Activated CD4-positive, alpha-beta T cell treated with anti-CD3 and anti-CD28 coated beads, Interleukin-2, amount 50 U/mL, for 24 hours (primary cell): ENCODE results near the gene MRGPRG.
"Not testable (repeated sequence)": the region's sequence is repeated elsewhere in the genome, so short reads cannot be mapped to it uniquely, and the experiment has no call there.

ENCODE experiments used
- DNase-seq, 2 donors: peaks; one replicate each; pipeline ENCODE4 v3.0.0-alpha.2; 2020; ENCODE audit warnings: low read depth in 1 of 2, low spot score in 1 of 2

The MRGPRG gene

DNA sequence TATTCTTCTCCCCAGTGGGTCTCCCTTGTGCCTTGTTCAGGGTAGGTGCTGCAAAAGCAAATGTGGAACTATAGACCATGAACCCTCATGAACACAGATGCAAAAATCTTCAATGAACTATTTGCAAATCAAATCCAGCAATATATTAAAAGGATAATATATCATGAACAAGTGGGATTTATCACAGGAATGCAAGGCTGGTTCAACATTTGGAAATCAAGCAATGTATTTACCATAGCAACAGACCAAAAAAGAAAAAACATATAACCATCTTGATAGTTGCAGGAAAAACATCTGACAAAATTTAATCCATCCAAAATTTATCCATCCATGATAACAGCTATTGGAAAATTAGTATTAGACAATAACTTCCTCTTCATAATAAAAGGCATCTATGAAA lies 42.1 kb downstream of the MRGPRG start:
- DNase-seq = no peak

DNA sequence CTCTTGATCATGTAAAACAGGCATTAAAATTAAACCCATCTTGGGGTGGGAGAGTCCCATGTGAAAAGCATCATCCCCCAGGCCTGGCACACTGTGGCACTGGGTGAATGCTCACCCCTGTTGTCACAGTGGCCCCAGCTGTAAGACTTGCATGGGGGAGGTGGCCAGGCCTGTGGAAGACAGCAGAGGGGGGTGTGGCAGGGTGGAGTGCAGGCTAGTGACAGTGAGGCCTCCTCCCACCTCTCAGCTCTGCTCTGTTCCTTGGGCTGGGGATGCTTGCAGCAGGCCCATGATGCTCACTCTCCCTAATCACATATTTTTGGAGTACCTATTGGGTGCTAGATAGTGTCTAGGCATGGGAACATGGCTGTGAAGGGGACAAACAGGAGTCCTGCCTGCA lies 43.4 kb downstream of the MRGPRG start:
- no peak for DNase-seq

DNA sequence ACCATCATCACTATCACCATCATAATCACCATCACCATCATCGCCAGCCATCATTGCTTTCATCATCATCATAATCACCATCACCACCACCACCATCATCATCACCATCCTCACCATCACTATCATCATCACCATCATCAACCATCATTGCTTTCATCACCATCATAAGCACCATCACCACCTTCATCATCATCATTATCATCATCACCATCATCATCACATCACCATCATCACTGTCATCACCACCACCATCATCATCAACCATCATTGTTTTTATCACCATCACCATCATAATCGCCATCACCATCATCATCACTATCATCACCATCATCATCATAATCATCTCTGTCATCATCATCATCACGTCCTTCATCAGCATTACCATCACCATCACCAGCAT lies 44.2 kb downstream of the MRGPRG start:
- no peak for DNase-seq

DNA sequence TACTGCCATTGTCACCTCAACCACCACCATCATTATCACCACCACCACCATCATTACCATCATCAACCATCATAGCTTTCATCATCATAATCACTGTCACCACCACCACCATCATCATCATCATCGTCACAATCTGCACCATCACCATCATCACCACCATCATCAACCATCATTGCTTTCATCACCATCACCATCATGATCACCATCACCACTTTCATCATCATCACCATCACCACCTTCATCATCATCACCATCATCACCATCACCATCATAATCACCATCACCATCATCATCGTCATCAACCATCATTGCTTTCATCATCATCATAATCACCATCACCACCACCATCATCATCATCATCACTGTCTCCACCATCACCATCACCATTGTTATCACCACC lies 44.8 kb downstream of the MRGPRG start:
- no peak for DNase-seq

- DNase-seq = no peak
These were observed 46.6 kb downstream of the MRGPRG start for GRCh38 chr11:3171931-3172560.

DNA sequence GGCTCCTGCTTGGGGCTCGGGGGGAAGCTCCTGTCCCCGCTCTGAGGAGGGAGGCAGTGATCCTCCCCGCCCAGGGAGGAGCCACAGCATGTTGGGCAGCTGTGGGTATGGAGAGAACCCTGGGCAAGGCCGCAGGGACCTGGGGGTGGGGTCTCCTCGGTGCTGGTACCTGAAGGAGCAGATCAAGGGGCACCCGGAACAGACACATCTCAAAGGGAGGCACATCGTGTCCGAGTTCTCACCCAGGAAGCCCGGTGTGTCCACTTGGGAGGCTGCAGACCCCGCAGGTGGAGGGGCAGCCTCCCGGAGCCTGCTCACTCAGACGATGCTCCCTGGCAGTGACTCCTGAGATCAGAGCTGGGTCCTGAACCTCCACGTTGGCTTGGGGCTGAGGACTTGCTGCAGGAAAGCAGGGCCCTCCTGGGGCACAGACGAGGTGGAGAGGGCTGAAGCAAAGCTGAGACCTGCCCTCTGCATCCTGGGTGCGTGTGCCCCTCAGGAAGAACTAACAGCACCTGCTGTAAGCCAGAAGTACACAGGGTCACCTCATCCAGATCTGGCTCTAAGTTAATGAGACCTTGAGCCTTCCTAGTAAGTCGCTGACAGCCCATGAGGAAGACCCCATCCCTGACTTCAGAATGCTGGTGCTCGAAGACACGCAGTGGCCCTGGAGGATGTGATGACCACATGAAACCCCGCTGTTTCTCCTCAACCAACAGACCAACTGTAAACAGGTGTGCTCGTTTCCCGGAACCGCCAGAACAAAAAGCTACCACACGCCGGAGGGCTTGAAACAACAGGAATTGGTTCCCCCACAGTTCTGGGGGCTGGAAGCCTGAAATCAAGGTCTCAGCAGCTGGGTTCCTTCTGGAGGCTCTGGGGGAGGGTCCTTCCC lies 47.6 kb downstream of the MRGPRG start:
- DNase-seq = no peak

GRCh38 chr11:3170044-3170755 lies 48.4 kb downstream of the MRGPRG start:
- no peak for DNase-seq

DNA sequence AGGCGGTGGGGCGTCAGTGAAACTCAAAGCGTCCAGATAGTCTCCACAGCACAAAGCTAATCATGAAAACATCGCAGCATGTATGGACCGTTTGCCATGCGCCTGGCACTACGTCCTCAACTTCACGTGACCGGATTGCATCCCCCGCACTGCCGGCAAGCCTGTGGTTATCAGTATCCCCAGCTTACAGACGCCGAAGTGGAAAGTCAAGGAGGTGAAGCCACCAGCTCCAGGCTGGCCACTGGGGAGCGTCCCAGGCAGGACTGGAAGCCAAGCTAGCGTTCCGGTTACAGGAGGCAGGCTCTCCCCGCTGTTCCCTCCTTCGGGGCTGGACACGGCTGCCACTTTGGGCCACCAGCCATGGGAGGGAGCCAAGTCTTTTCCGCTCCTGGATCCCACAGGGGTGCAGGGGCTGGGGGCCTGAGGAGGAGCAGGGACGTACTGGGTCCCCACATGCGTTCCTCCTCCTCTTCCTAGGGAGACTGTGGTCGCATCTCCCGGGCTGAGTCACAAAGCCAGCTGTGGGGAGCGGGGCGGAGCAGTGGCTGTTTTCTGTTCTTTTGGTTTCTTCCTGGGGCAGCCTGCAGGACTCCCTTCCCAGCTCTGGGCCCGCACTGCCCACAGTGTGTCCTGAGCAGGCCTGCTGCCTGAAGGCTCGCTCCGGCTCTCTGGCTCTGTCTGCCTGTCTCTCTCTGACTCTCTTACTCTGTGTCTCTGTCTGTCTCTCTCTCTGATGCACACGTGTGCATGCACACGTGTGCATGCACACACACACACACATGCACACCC lies 49.2 kb downstream of the MRGPRG start:
- DNase-seq = no peak

GRCh38 chr11:3168742-3169254 lies 49.8 kb downstream of the MRGPRG start:
- not testable (repeated sequence) for DNase-seq
